GM12875 (cell line): ENCODE results near the gene MAMLD1.

ENCODE experiments used
- H3K4me3 ChIP-seq: one replicate; pipeline ENCODE4 v1.5.1; 2011; ENCODE audit warnings: low read depth, low read length, control low read depth
- CTCF ChIP-seq: IDR thresholded peaks from 2 replicates; pipeline ENCODE4 v1.5.1; 2011; ENCODE audit warnings: low read depth, mild to moderate bottlenecking, control low read depth, inconsistent platforms, low read length, moderate library complexity, borderline replicate concordance; ENCODE audit not compliant: insufficient read depth

MAMLD1 gene

GRCh38 chrX:150464001-150464400, 100.9 kb downstream of the MAMLD1 start:
- no peak overlapping the region for H3K4me3 ChIP-seq

GRCh38 chrX:150465326-150465725, 102.2 kb downstream of the MAMLD1 start:
- TF ChIP-seq CTCF, result no peak
- H3K4me3 ChIP-seq, result no peak overlapping the region

More at GRCh38 chrX:150464001-150464400, 100.9 kb downstream of the MAMLD1 start:
- TF ChIP-seq CTCF, result no peak

GRCh38 chrX:150465881-150466775, 103.0 kb downstream of the MAMLD1 start:
- TF ChIP-seq CTCF, result no peak
- H3K4me3 ChIP-seq, result no peak overlapping the region

- TF ChIP-seq CTCF, result no peak
- H3K4me3 ChIP-seq, result no peak overlapping the region
These were observed 109.2 kb downstream of the MAMLD1 start for GRCh38 chrX:150472306-150472705.

- no peak overlapping the region for H3K4me3 ChIP-seq
- no peak for TF ChIP-seq CTCF
These were observed 110.3 kb downstream of the MAMLD1 start for GRCh38 chrX:150473371-150473770.

- no peak overlapping the region for H3K4me3 ChIP-seq
- no peak for TF ChIP-seq CTCF
These were observed 112.3 kb downstream of the MAMLD1 start for GRCh38 chrX:150475461-150475860.

- TF ChIP-seq CTCF, result no peak
- H3K4me3 ChIP-seq, result no peak overlapping the region
These were observed 113.1 kb downstream of the MAMLD1 start for GRCh38 chrX:150476164-150476699.
